OCI-LY7 (cell line): Measurements from ENCODE around the gene PGLYRP2.

ENCODE experiments used
- EZH2phosphoT487 ChIP-seq: fragments of 200-600 bp; sonication (generic); IDR thresholded peaks from 2 replicates; pipeline ENCODE4 v1.6.1; 2018; ENCODE audit warnings: low read depth, borderline replicate concordance, mild to moderate bottlenecking, mixed run types, antibody characterized with exemption, low read length, moderate library complexity, mixed read lengths
- TF ChIP-seq, protein P1 (sequence below): fragments of 200-600 bp; sonication (generic); conservative IDR thresholded peaks from 2 replicates; pipeline ENCODE4 v1.5.1; 2014; ENCODE audit warnings: mild to moderate bottlenecking, antibody characterized with exemption, low read length, moderate library complexity, mixed read lengths

DNA sequence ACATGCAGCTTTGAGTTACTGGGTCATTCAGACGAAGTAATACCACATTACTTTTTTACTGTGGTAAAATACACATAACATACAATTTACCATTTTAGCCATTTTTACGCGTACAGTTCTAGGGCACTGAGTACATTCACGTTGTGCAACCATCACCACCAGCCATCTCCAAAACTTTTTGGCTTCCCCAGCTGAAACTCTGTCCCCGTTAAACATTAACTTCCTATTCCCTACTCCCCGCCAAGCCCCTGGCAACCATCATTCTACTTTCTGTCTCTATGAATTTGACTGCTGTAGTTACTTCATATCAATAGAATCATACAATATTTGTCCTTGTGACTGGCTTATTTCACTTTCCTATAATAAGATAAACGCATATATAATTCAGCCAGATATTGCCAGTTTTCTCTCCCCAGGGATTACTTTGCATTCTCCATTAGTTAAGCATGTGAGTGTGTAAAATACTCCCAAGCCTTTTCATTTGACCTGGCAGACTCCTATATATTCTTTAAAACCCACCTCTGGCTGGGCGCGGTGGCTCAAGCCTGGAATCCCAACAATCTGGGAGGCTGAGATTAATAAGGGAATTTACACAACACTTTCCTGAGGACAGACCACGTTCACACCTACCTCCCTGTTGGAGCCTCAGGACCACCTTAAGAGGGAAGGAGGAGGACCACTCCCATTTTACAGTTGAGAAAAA is 19.0 kb upstream of the PGLYRP2 start:
- TF ChIP-seq, protein P1, sequence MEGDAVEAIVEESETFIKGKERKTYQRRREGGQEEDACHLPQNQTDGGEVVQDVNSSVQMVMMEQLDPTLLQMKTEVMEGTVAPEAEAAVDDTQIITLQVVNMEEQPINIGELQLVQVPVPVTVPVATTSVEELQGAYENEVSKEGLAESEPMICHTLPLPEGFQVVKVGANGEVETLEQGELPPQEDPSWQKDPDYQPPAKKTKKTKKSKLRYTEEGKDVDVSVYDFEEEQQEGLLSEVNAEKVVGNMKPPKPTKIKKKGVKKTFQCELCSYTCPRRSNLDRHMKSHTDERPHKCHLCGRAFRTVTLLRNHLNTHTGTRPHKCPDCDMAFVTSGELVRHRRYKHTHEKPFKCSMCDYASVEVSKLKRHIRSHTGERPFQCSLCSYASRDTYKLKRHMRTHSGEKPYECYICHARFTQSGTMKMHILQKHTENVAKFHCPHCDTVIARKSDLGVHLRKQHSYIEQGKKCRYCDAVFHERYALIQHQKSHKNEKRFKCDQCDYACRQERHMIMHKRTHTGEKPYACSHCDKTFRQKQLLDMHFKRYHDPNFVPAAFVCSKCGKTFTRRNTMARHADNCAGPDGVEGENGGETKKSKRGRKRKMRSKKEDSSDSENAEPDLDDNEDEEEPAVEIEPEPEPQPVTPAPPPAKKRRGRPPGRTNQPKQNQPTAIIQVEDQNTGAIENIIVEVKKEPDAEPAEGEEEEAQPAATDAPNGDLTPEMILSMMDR, result no peak
- TF ChIP-seq EZH2phosphoT487, result no peak
